GM10266 (cell line): ENCODE results near the gene GJE1.

Experiments
- DNase-seq: peaks from one replicate; pipeline ENCODE4 v3.0.0; 2012; ENCODE audit errors: extremely low spot score
- TF ChIP-seq, protein P1 (sequence below): IDR thresholded peaks from 2 replicates; pipeline ENCODE4 v1.5.1; 2012; ENCODE audit warnings: mild to moderate bottlenecking, low read depth; ENCODE audit not compliant: control insufficient read depth, insufficient read depth; ENCODE audit errors: missing control alignments

GJE1 gene

DNA sequence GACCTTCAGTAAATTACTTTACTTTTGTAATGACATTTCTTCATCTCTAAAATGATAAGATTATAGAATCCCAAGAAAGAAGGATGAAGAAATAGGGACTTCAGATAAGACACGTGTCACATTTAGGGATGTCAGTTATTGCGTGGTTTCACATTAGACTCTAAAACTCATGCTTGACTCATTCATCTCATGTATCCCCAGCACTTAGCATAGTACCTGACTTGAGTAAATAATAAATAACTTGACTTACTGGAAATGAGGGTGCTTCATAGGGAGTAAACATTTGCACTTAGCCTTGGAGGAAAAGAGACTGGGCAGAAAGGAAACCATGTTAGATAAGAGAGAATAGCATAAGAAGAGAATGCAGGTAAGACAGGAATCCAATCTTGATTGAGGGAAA, 51.6 kb downstream of the GJE1 start:
- no peak for DNase-seq
- TF ChIP-seq, protein P1, sequence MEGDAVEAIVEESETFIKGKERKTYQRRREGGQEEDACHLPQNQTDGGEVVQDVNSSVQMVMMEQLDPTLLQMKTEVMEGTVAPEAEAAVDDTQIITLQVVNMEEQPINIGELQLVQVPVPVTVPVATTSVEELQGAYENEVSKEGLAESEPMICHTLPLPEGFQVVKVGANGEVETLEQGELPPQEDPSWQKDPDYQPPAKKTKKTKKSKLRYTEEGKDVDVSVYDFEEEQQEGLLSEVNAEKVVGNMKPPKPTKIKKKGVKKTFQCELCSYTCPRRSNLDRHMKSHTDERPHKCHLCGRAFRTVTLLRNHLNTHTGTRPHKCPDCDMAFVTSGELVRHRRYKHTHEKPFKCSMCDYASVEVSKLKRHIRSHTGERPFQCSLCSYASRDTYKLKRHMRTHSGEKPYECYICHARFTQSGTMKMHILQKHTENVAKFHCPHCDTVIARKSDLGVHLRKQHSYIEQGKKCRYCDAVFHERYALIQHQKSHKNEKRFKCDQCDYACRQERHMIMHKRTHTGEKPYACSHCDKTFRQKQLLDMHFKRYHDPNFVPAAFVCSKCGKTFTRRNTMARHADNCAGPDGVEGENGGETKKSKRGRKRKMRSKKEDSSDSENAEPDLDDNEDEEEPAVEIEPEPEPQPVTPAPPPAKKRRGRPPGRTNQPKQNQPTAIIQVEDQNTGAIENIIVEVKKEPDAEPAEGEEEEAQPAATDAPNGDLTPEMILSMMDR, result no peak
